ENCODE results near the gene NCL.
A peak's percentile ranks its signal among the peaks of the same experiment; 100 is the strongest.
"Not testable (repeated sequence)": the region's sequence is repeated elsewhere in the genome, so short reads cannot be mapped to it uniquely, and the experiment has no call there.

NCL gene

DNA sequence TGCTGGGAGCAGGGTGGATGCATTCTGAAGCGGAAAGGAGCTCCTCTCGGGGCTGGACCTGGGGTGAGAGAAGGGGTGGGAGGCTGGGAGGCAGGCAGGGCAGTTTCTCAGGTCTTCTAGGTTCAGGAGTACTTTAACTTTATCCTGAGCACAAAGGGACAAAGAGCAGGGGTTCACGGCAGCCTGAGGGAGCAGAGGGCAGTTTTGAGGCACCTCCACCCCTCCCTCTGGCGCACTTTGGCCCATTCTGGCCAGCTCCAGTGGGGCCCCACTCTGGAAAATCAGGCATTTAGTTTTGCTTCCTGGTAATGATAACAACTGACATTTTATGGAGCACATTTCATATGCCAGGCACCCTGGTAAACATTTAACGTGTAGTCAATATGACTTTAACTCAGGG, 54.5 kb downstream of the NCL start:
- Histone ChIP-seq H3K4me3 (IDR thresholded peaks at IDR 0.05; ENCODE audit: insufficient read depth, low read depth, low read length) (no peak overlapping the region), H3K4me2 (no peak overlapping the region), H2AFZ (ENCODE audit: low read depth) (no peak overlapping the region), H3K27ac (no peak overlapping the region), H3K9ac (no peak overlapping the region), H4K20me1 (ENCODE audit: insufficient read depth) (no peaks in the 10 kb centered on the region), H3K79me2 (ENCODE audit: insufficient read depth, low read depth) (no peaks in the 10 kb centered on the region), H3K4me1 (ENCODE audit: low read depth, poor library complexity, severe bottlenecking) (peaks cover 19% of the 10 kb centered on the region), H3K36me3 (ENCODE audit: insufficient read depth) (no peaks in the 10 kb centered on the region), H3K27me3 (ENCODE audit: insufficient read depth, low read depth) (no peaks in the 10 kb centered on the region)
- no peak for TF ChIP-seq CTCF (conservative IDR thresholded peaks at IDR 0.05; ENCODE audit: low read depth, low read length)

DNA sequence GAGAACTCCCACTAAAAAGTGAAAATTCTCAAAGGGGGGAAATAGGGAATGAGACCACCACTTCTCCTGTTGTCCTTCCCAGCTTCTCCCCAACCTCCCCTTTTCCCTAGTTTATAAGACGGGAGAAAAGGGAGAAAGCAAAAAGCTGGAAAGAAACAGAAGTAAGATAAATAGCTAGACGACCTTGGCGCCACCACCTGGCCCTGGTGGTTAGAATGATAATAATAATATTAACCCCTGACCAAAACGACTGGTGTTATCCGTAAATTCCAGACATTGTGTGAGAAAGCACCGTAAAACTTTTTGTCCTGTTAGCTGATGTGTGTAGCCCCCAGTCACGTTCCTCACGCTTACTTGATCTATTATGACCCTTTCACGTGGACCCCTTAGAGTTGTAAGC, 56.0 kb downstream of the NCL start:
- H4K20me1 ChIP-seq (ENCODE audit: insufficient read depth); H3K27ac ChIP-seq; H3K4me3 ChIP-seq (IDR thresholded peaks at IDR 0.05; ENCODE audit: insufficient read depth, low read depth, low read length); H3K27me3 ChIP-seq (ENCODE audit: insufficient read depth, low read depth); H3K9ac ChIP-seq; H3K79me2 ChIP-seq (ENCODE audit: insufficient read depth, low read depth); H2AFZ ChIP-seq (ENCODE audit: low read depth); H3K4me2 ChIP-seq; H3K36me3 ChIP-seq (ENCODE audit: insufficient read depth): not testable (repeated sequence)
- peaks cover 19% of the 10 kb centered on the region for H3K4me1 ChIP-seq (ENCODE audit: low read depth, poor library complexity, severe bottlenecking)

- not testable (repeated sequence) for H3K4me3 ChIP-seq (IDR thresholded peaks at IDR 0.05; ENCODE audit: insufficient read depth, low read depth, low read length)
These were observed 56.6 kb downstream of the NCL start for GRCh38 chr2:231407686-231408085.

GRCh38 chr2:231405601-231406367, 58.5 kb downstream of the NCL start:
- not testable (repeated sequence) for H4K20me1 ChIP-seq (ENCODE audit: insufficient read depth); H3K27me3 ChIP-seq (ENCODE audit: insufficient read depth, low read depth); H3K36me3 ChIP-seq (ENCODE audit: insufficient read depth); H3K9ac ChIP-seq; H3K27ac ChIP-seq; H3K4me3 ChIP-seq (IDR thresholded peaks at IDR 0.05; ENCODE audit: insufficient read depth, low read depth, low read length); H3K79me2 ChIP-seq (ENCODE audit: insufficient read depth, low read depth)
- Histone ChIP-seq H3K4me1 (ENCODE audit: low read depth, poor library complexity, severe bottlenecking) (peaks cover 19% of the 10 kb centered on the region), H3K4me2 (peak overlapping the region; percentile 21; the same call in 1 of the 2 replicates), H2AFZ (ENCODE audit: low read depth) (peak overlapping the region; percentile 86)
- TF ChIP-seq CTCF (conservative IDR thresholded peaks at IDR 0.05; ENCODE audit: low read depth, low read length), result peak; percentile 58

More at GRCh38 chr2:231407686-231408085, 56.6 kb downstream of the NCL start:
- not testable (repeated sequence) for H3K27ac ChIP-seq; H2AFZ ChIP-seq (ENCODE audit: low read depth); H3K4me2 ChIP-seq; H3K9ac ChIP-seq; H4K20me1 ChIP-seq (ENCODE audit: insufficient read depth); H3K36me3 ChIP-seq (ENCODE audit: insufficient read depth); H3K79me2 ChIP-seq (ENCODE audit: insufficient read depth, low read depth); H3K27me3 ChIP-seq (ENCODE audit: insufficient read depth, low read depth)
- H3K4me1 ChIP-seq (ENCODE audit: low read depth, poor library complexity, severe bottlenecking), result peaks cover 19% of the 10 kb centered on the region

DNA sequence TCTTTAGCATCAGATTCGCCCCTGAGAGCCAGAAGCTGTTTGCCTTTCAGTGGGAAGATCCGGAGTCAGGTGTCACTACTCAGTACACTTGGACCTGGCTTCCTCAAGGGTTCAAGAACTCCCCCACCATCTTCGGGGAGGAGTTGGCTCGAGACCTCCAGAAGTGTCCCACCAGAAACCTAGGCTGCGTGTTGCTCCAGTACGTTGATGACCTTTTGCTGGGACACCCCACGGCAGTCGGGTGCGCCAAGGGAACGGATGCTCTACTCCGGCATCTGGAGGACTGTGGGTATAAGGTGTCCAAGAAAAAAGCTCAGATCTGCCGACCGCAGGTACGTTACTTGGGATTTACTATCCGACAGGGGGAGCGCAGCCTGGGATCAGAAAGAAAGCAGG, 60.1 kb downstream of the NCL start:
- not testable (repeated sequence) for H3K9ac ChIP-seq; H3K4me2 ChIP-seq; H4K20me1 ChIP-seq (ENCODE audit: insufficient read depth); H3K4me3 ChIP-seq (IDR thresholded peaks at IDR 0.05; ENCODE audit: insufficient read depth, low read depth, low read length); H2AFZ ChIP-seq (ENCODE audit: low read depth); H3K79me2 ChIP-seq (ENCODE audit: insufficient read depth, low read depth); H3K27ac ChIP-seq; H3K36me3 ChIP-seq (ENCODE audit: insufficient read depth); H3K27me3 ChIP-seq (ENCODE audit: insufficient read depth, low read depth)
- peaks cover 19% of the 10 kb centered on the region for H3K4me1 ChIP-seq (ENCODE audit: low read depth, poor library complexity, severe bottlenecking)

All from KMS-11 (cell line).